ENCODE results near the gene PSD4.

- TF ChIP-seq CTCF (IDR thresholded peaks at IDR 0.05; ENCODE audit: poor library complexity) (no peak), EZH2phosphoT487 (IDR thresholded peaks at IDR 0.05; ENCODE audit: low read depth, severe bottlenecking, unreplicated experiment) (no peak)
Observed at GRCh38 chr2:113127646-113128570, 45.9 kb upstream of the PSD4 start.
